ENCODE results near the gene C16orf87. TPM values are rescaled to one million over a fixed set of nuclear protein-coding genes. Genes with fewer than 3 reads are reported as not detected.

Gene C16orf87
- total and polyA plus RNA-seq, 11 donors = 5.1 to 15.8 (median 13.6) TPM

GRCh38 chr16:46751381-46751780, 79.6 kb downstream of the C16orf87 start:
- Histone ChIP-seq H3K9me3 (no peaks in the 10 kb centered on the region), H3K27ac (peak overlapping the region in 7 of 12 donors; percentile 9 to 100 (median 46)), H3K4me3 (no peak overlapping the region), H3K27me3 (no peaks in the 10 kb centered on the region), H3K36me3 (no peaks in the 10 kb centered on the region), H3K4me1 (peaks cover 0 to 59% (median 8%) of the 10 kb centered on the region in 12 donors)
- ATAC-seq (no peak), DNase-seq (no peak)
- intact Hi-C loops (cut with DNase I) = no loop called here
- TF ChIP-seq POLR2A (IDR thresholded peaks at IDR 0.05) (no peak), CTCF (IDR thresholded peaks at IDR 0.05) (no peak)
- WGBS, 4 donors = 71 to 78% (median 74%) methylated on average over 7 of the region's 7 CpGs

GRCh38 chr16:46748775-46749705, 81.9 kb downstream of the C16orf87 start:
- DNase-seq = peak; percentile 79 to 92 (median 82)
- Histone ChIP-seq H3K4me3 (peak overlapping the region in 8 of 12 donors; percentile 18 to 64 (median 46)), H3K9me3 (no peaks in the 10 kb centered on the region), H3K36me3 (no peaks in the 10 kb centered on the region), H3K4me1 (peaks cover 0 to 48% (median 11%) of the 10 kb centered on the region in 12 donors), H3K27me3 (no peaks in the 10 kb centered on the region), H3K27ac (peak overlapping the region; percentile 47 to 100 (median 92))
- ATAC-seq = peak; percentile 58 to 76 (median 65)
- intact Hi-C loops (cut with DNase I) = loop anchor here in 5 of 10 donors (1.0 to 10.0 kb wide), 4 partner anchors 8 to 54 kb away; no protein-coding TSS in a partner anchor
- WGBS, 4 donors = 54 to 67% (median 59%) methylated on average over 20 of the region's 20 CpGs
- TF ChIP-seq CTCF (IDR thresholded peaks at IDR 0.05) (no peak), POLR2A (IDR thresholded peaks at IDR 0.05) (no peak)

- H3K4me3 ChIP-seq = peak within 1 kb of the TSS; percentile 37 to 77 (median 60)
- DNase-seq = peak; percentile 76 to 91 (median 80)
- TF ChIP-seq POLR2A (IDR thresholded peaks at IDR 0.05) (peak in 1 of 2 donors; percentile 55), CTCF (IDR thresholded peaks at IDR 0.05) (no peak)
- H3K27me3 ChIP-seq = no peaks in the 10 kb centered on the region
- peaks cover 0 to 52% (median 20%) of the 10 kb centered on the region in 12 donors for H3K4me1 ChIP-seq
- intact Hi-C loops (cut with DNase I) = loop anchor here in 5 of 10 donors (1.0 to 10.0 kb wide), 4 partner anchors 9 to 53 kb away; no protein-coding TSS in a partner anchor
- H3K27ac ChIP-seq = peak within 1 kb of the TSS; percentile 81 to 100 (median 96)
- ATAC-seq = peak; percentile 82 to 89 (median 88)
- no peaks in the 10 kb centered on the region for H3K36me3 ChIP-seq
- 48 to 58% (median 52%) methylated on average over 13 to 25 of the region's 25 CpGs for WGBS, 4 donors
- no peaks in the 10 kb centered on the region for H3K9me3 ChIP-seq
Observed at GRCh38 chr16:46747777-46748651, 83.0 kb downstream of the C16orf87 start, which contains the start of gene MYLK3. TSS of gene MYLK3 (minus strand) at chr16:46748344. CDS start at chr16:46748193, 151 bp downstream.

Data from heart left ventricle (tissue), 16 donors.